Body of pancreas (tissue), 4 donors: ENCODE results near the gene ZNF883.

Source experiments
- CTCF ChIP-seq, 7 experiments: fragments of 450-650 bp in 4 of 7; fragments of 200-600 bp in 3 of 7; sonication (generic) in 3 of 7; IDR thresholded peaks; one replicate each; pipeline ENCODE4 v1.5.1; 2016 to 2019; ENCODE audit warnings: antibody characterized with exemption in 7 of 7
- POLR2A ChIP-seq, 3 donors: fragments of 450-650 bp; IDR thresholded peaks; one replicate each; pipeline ENCODE4 v1.6.1; 2016; ENCODE audit warnings: antibody characterized with exemption in 3 of 3, mild to moderate bottlenecking in 2 of 3

- no peak for TF ChIP-seq CTCF (IDR thresholded peaks at IDR 0.05)
- TF ChIP-seq POLR2A (IDR thresholded peaks at IDR 0.05) = no peak
Observed at GRCh38 chr9:112917987-112918362, 94.0 kb downstream of the ZNF883 start.
